Mucosa of stomach (tissue), 1 donor: ENCODE results near the gene CPNE8.

Experiments
- H3K27me3 ChIP-seq: one replicate; pipeline ENCODE4 v1.7.0; 2013; ENCODE audit warnings: mild to moderate bottlenecking, low read length; ENCODE audit not compliant: control insufficient read depth, insufficient read depth
- H3K36me3 ChIP-seq: one replicate; pipeline ENCODE4 v1.7.0; 2013; ENCODE audit warnings: low read length; ENCODE audit not compliant: control insufficient read depth, insufficient read depth
- H3K4me1 ChIP-seq: one replicate; pipeline ENCODE4 v1.7.0; 2013; ENCODE audit warnings: mild to moderate bottlenecking, low read length; ENCODE audit not compliant: control insufficient read depth, insufficient read depth
- H3K4me3 ChIP-seq: one replicate; pipeline ENCODE4 v1.7.0; 2013; ENCODE audit warnings: low read length
- H3K9ac ChIP-seq: one replicate; pipeline ENCODE4 v1.7.0; 2013; ENCODE audit warnings: mild to moderate bottlenecking, low read length, moderate library complexity
- H3K9me3 ChIP-seq: one replicate; pipeline ENCODE4 v1.7.0; 2013; ENCODE audit warnings: mild to moderate bottlenecking, low read length, moderate library complexity; ENCODE audit not compliant: control insufficient read depth
- donor health status: Pancreatic carcinoma.

CPNE8 gene

DNA sequence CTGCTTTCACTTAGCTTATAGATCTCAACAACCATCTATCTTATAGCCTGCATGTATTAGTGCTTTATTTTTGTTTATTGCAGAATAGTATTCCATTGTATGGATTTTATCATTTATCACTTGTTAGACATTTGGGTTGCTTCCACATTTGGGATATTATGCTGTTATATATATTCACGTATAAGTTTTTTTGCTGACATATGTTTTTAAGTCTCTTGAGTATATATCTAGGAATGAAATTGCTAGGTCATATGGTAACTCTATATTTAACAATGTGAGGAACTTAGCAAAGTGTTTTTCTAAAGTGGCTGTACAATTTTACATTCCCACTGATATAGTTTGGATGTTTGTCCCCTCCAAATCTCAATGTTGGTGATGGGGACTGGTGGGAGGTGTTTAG is 208.1 kb downstream of the CPNE8 start:
- no peaks in the 10 kb centered on the region for H3K36me3 ChIP-seq
- H3K9ac ChIP-seq = no peak overlapping the region

GRCh38 chr12:38695057-38695456 is 210.3 kb downstream of the CPNE8 start:
- no peaks in the 10 kb centered on the region for H3K36me3 ChIP-seq
- H3K9ac ChIP-seq = no peak overlapping the region
- H3K9me3 ChIP-seq = no peaks in the 10 kb centered on the region
- H3K4me1 ChIP-seq = no peaks in the 10 kb centered on the region
- no peaks in the 10 kb centered on the region for H3K27me3 ChIP-seq
- H3K4me3 ChIP-seq = no peak overlapping the region

More for the DNA sequence above, 208.1 kb downstream of the CPNE8 start:
- Histone ChIP-seq H3K9me3 (no peaks in the 10 kb centered on the region), H3K4me1 (no peaks in the 10 kb centered on the region), H3K4me3 (no peak overlapping the region), H3K27me3 (no peaks in the 10 kb centered on the region)

- Histone ChIP-seq H3K9ac (no peak overlapping the region), H3K9me3 (no peaks in the 10 kb centered on the region), H3K27me3 (no peaks in the 10 kb centered on the region), H3K4me3 (no peak overlapping the region), H3K4me1 (no peaks in the 10 kb centered on the region), H3K36me3 (no peaks in the 10 kb centered on the region)
Observed at GRCh38 chr12:38691164-38691563, 214.2 kb downstream of the CPNE8 start.

DNA sequence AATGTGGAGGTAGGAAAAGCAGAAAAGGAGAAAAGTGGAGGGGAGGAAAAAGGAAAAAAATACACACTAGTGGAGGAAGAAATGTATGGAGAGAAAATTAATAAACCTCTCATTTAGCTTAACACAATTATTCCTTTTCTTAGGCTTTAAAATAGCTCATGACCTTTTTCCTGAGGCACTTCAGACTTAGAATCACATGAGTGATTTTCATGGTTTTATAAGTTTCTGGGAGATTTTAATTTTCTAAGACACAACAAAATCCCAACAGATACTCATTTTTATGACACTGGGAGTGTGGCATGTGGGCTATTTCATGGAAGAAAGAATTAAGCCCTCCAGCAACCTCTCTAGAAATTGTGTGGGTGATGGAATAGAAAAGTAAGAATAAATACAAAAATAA is 214.7 kb downstream of the CPNE8 start:
- H3K9ac ChIP-seq = no peak overlapping the region
- H3K4me1 ChIP-seq = no peaks in the 10 kb centered on the region
- no peaks in the 10 kb centered on the region for H3K9me3 ChIP-seq
- no peak overlapping the region for H3K4me3 ChIP-seq
- H3K36me3 ChIP-seq = no peaks in the 10 kb centered on the region
- H3K27me3 ChIP-seq = no peaks in the 10 kb centered on the region

- Histone ChIP-seq H3K4me3 (no peak overlapping the region), H3K27me3 (no peaks in the 10 kb centered on the region), H3K9ac (no peak overlapping the region), H3K9me3 (no peaks in the 10 kb centered on the region), H3K36me3 (no peaks in the 10 kb centered on the region), H3K4me1 (no peaks in the 10 kb centered on the region)
Observed at GRCh38 chr12:38689704-38690103, 215.7 kb downstream of the CPNE8 start.

DNA sequence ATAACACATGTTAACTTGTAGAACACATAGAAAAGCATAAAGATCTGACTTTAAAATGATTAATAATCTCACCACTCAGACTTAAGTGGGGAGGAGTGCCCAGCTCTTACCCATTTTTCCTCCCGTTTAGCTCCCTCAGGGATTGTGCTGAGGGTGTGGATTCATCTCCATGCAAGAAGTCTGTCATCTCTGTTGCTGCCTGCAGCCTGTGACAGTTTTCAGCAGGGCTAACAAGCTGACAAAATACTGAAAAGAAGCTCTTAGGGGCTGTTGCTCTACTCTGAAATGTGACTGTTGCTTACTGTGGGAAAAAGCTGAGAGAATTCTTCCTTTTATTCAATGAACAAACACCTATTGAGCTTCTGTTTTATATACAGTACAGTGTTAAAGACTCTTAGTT is 216.2 kb downstream of the CPNE8 start:
- no peak overlapping the region for H3K9ac ChIP-seq
- H3K9me3 ChIP-seq = no peaks in the 10 kb centered on the region
- no peaks in the 10 kb centered on the region for H3K4me1 ChIP-seq
- no peaks in the 10 kb centered on the region for H3K36me3 ChIP-seq
- H3K4me3 ChIP-seq = no peak overlapping the region
- H3K27me3 ChIP-seq = no peaks in the 10 kb centered on the region

- no peak overlapping the region for H3K4me3 ChIP-seq
- no peak overlapping the region for H3K9ac ChIP-seq
- no peaks in the 10 kb centered on the region for H3K9me3 ChIP-seq
- H3K4me1 ChIP-seq = no peaks in the 10 kb centered on the region
- no peaks in the 10 kb centered on the region for H3K27me3 ChIP-seq
- no peaks in the 10 kb centered on the region for H3K36me3 ChIP-seq
Observed at GRCh38 chr12:38682521-38682920, 222.9 kb downstream of the CPNE8 start.

- no peaks in the 10 kb centered on the region for H3K27me3 ChIP-seq
- H3K4me3 ChIP-seq = no peak overlapping the region
- no peak overlapping the region for H3K9ac ChIP-seq
- no peaks in the 10 kb centered on the region for H3K9me3 ChIP-seq
- H3K4me1 ChIP-seq = no peaks in the 10 kb centered on the region
- no peaks in the 10 kb centered on the region for H3K36me3 ChIP-seq
Observed at GRCh38 chr12:38669530-38669929, 235.9 kb downstream of the CPNE8 start.

GRCh38 chr12:38669081-38669480 is 236.3 kb downstream of the CPNE8 start:
- H3K4me1 ChIP-seq = no peaks in the 10 kb centered on the region
- no peaks in the 10 kb centered on the region for H3K27me3 ChIP-seq
- no peak overlapping the region for H3K4me3 ChIP-seq
- H3K9ac ChIP-seq = no peak overlapping the region
- H3K36me3 ChIP-seq = no peaks in the 10 kb centered on the region
- no peaks in the 10 kb centered on the region for H3K9me3 ChIP-seq

- Histone ChIP-seq H3K36me3 (no peaks in the 10 kb centered on the region), H3K9me3 (no peaks in the 10 kb centered on the region), H3K27me3 (no peaks in the 10 kb centered on the region), H3K4me1 (no peaks in the 10 kb centered on the region), H3K4me3 (no peak overlapping the region), H3K9ac (no peak overlapping the region)
Observed at GRCh38 chr12:38666425-38666824, 239.0 kb downstream of the CPNE8 start.

DNA sequence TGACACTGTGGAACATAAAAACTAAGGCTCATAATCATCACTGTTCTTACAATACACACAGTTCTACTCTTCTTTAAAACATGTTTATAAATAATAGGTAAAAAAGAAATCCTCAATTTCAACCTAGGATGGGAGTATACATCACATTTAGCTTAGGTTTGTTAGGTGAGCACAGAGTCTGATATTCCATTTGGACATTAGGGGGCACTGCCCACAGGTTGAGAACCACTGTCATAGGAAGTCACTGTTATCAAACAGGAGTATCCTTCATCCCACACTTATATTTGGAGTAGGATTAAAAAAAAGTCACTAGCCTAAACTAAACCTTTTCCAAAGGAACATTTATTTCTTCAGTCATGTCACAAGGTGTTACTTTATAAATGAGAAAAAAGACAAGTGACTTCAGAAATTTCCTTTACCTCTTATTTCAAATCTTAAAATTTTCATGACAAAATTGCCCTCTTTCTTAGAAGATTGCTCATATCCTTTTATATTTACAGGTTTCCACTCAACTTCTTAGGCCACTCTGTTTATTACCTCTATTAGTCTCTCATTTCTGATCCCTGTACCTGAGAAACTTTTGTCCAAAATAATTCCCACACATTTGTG is 240.6 kb downstream of the CPNE8 start:
- no peak overlapping the region for H3K4me3 ChIP-seq
- H3K36me3 ChIP-seq = no peaks in the 10 kb centered on the region
- H3K4me1 ChIP-seq = no peaks in the 10 kb centered on the region
- H3K9me3 ChIP-seq = no peaks in the 10 kb centered on the region
- H3K27me3 ChIP-seq = no peaks in the 10 kb centered on the region
- H3K9ac ChIP-seq = no peak overlapping the region

GRCh38 chr12:38662829-38663228 is 242.6 kb downstream of the CPNE8 start:
- no peak overlapping the region for H3K4me3 ChIP-seq
- H3K9me3 ChIP-seq = no peaks in the 10 kb centered on the region
- no peak overlapping the region for H3K9ac ChIP-seq
- H3K36me3 ChIP-seq = no peaks in the 10 kb centered on the region
- no peaks in the 10 kb centered on the region for H3K27me3 ChIP-seq
- H3K4me1 ChIP-seq = no peaks in the 10 kb centered on the region

GRCh38 chr12:38653650-38654049 is 251.7 kb downstream of the CPNE8 start:
- no peaks in the 10 kb centered on the region for H3K4me1 ChIP-seq
- H3K9me3 ChIP-seq = no peaks in the 10 kb centered on the region
- no peak overlapping the region for H3K9ac ChIP-seq
- H3K4me3 ChIP-seq = no peak overlapping the region
- no peaks in the 10 kb centered on the region for H3K27me3 ChIP-seq
- H3K36me3 ChIP-seq = no peaks in the 10 kb centered on the region
